Astrocyte of the hippocampus (primary cell): ENCODE data around the gene ASIP.
"Not testable (repeated sequence)": the region's sequence is repeated elsewhere in the genome, so short reads cannot be mapped to it uniquely, and the experiment has no call there.

Experiments used
- DNase-seq: peaks from one replicate; pipeline ENCODE4 v3.0.0; 2011; ENCODE audit warnings: low read depth, low spot score

ASIP gene

DNA sequence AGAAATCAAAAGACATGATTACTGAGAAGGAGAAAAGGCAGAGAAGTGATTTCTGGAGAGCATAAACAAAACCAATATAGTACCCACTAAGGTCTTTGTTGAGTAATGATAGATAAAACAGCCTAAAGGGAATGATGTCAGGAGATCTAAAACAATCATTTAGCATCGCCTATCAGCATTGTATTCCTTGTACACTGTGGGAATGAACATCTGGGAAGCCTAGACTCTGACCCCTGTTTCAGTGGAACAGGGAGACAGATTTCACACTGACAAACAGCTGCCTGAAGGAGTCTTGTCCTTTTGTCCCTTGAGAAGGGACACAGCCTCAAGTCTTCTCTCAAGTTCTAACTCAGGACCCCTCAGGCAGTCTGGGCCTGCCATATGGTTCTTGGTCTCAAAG lies 1.7 kb downstream of the ASIP start:
- no peak for DNase-seq

DNA sequence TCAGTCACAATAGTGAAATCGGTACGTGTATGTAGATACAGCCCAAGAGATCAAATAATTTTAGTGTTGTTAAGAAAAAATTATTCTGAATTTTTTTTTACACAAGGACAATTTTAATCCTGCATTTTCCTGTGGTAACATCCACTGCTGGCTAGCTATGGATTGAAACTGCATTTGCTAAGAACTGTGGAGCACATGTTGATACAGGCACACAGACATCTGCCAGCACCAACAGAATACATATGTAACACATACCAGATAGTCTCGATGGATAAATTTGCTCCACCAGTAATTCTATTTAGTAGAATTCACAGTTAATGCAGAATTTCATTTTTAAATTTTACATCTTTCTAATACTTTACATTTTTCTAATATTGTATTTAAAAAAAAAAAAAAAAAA lies 2.2 kb downstream of the ASIP start:
- no peak for DNase-seq

DNA sequence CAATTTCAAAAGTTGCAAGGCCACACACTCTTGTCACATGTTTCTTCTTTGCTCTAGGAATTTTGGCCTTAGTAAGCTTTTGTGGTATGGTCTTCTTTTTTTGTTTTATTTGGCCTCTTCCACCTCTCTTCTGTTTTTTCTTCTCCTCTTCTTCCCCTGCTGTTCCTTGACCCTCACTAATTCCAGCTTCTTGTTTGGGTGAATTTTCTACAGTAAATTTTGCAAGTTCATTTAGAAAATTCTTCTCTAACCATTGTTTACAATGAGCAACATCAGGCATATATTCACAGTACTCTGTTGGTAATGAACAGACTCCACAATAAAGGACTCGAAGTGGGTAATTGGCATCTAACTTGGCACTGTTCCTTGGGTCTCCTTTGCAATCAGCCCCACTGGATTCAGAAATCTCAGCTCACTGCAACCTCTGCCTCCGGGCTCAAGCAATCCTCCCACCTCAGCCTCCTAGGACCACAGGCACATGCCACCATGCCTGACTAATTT lies 5.0 kb downstream of the ASIP start:
- peak; percentile 21 for DNase-seq

DNA sequence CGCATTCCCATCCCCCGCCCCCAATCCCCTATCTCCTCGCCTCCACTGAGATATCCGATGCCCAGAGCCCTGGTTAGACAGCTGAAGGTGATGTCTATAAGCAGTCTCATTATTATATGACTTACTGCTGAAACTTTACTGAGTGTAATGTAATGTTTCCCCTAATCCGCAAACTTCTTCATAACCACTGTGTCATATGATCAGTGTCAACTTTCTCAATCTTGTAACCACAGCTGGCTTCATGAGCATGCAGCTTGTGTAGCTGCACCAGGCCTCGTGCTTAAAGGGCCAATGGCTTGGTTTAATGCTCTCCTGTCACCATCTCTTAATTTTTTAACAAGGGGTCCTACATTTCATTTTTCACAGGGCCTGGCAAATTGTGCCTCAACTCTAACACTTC lies 8.1 kb downstream of the ASIP start:
- peak; percentile 31 for DNase-seq

DNA sequence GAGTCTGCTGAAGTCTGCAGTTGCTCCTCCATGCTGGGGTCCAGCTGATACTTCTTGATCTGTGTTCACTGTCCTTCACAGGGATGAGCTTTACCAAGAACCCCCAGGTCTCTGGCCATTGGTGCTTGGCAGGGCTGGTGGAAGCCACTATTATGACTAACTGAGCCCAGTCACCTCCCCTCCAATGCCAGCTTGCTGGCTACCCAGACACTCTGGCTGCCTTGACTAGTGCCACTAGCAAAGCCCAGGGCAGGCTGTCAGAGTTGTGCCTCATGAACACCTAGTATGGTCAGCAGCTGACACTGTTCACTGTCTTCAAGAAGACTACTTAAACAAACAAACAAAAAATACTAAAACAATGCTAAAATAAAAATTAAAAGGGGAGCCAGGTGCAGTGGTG lies 8.8 kb downstream of the ASIP start:
- DNase-seq = no peak

DNA sequence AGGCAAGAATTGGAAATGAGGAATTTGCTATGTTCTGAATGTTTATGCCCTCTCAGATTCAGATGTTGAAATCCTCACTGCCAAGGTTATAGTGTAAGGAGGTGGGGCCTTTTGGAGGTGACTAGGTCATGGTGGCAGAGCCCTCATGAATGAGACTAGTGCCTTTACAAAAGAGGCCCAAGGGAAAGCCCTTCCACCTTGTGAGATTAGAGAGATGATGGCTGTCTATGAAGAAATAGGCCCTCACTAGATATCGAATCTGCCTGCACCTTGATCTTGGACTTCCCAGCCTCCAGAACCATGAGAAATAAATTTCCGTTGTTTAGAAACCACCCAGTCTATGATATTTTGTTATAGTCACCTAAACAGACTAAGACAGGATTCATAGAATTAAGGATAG lies 10.4 kb downstream of the ASIP start:
- no peak for DNase-seq

DNA sequence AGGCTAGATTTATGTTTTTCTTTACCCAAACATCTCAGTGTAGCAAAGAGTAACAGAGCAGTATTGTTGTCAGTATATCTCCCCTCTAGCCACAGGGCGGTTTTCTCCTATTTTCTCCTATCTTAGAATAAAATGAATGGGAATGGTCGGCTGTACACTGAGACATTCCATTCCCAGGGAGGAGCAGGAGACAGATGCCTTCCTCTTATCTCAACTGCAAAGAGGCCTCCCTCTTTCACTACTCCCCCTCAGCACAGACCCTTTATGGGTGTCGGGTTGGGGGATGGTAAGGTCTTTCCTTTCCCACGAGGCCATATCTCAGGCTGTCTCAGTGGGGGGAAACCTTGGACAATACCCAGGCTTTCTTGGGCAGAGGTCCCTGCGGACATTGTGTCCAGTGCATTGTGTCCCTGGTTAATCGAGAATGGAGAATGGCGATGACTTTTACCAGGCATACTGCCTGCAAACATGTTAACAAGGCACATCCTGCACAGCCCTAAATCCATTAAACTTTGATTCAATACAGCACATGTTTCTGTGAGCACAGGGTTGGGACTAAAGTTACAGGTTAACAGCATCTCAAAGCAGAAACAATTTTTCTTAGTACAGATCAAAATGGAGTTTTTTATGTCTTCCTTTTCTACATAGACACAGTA lies 11.3 kb downstream of the ASIP start:
- not testable (repeated sequence) for DNase-seq

DNA sequence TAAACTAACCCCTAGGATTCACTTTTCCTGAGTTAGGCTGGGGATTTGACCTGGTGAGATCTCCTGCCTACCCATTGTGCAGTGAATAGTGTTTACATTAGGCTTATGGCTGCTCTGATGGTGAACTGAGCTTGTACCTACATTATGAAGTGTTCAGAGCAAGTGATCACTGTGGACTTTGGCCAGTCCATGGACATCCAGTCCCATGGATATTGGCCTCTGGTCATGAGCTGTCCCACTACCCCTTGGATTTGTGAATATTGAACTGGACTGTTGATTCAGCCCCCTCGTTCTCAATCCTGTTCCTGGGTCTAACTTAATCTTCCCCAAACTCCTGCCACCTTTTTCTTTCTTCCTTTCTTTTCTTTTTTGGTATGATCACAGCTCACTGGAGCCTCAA lies 13.8 kb downstream of the ASIP start:
- DNase-seq = no peak

DNA sequence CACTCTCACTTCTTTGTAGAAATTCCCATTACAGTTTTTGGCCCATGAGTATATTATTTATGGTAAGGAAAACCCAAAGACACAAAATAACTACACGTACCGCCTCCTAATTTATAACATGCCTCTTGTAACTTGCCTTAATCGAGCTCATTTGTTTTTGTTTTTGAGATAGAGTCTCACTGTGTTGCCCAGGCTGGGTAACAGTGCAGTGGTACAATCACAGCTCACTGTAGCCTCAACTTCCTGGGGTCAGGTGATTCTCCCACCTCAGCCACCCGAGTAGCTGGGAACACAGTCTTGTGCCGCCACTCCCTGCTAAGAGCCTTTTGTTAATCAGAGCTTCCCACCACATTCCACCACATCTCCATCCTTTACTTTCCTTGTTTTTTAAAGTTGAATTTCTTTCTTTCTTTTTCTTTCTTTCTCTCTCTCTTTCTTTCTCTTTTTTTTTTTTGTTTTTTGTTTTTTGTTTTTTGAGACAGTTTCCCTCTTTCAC lies 15.5 kb downstream of the ASIP start:
- no peak for DNase-seq

DNA sequence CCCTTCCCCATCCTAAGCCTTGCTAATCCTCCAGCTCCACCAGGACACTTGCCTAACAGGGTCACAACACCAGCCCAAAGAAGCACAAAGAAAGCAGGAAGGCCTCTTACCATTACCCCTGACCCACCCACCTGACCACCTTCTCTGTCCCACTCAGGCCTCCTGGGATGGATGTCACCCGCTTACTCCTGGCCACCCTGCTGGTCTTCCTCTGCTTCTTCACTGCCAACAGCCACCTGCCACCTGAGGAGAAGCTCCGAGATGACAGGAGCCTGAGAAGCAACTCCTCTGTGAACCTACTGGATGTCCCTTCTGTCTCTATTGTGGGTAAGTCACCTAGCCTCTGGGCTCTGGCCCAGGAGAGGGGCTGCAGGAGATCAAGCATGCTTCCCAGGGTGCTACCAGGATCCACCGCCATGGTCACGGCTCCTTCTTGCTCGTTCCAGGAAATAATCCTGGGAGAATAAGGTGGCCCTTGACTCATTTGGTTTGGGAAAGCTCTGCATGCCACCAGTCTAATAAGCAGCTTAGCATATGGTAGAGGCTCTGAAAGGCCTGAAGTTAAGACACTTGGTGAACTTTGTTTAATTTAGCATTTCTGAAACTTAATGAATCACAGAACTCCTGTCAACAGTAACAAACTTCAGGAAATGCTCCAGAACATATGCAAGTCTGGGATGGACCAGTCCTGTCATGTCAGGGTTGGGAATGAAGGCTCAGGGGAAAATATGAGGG lies 19.2 kb downstream of the ASIP start:
- DNase-seq = no peak

DNA sequence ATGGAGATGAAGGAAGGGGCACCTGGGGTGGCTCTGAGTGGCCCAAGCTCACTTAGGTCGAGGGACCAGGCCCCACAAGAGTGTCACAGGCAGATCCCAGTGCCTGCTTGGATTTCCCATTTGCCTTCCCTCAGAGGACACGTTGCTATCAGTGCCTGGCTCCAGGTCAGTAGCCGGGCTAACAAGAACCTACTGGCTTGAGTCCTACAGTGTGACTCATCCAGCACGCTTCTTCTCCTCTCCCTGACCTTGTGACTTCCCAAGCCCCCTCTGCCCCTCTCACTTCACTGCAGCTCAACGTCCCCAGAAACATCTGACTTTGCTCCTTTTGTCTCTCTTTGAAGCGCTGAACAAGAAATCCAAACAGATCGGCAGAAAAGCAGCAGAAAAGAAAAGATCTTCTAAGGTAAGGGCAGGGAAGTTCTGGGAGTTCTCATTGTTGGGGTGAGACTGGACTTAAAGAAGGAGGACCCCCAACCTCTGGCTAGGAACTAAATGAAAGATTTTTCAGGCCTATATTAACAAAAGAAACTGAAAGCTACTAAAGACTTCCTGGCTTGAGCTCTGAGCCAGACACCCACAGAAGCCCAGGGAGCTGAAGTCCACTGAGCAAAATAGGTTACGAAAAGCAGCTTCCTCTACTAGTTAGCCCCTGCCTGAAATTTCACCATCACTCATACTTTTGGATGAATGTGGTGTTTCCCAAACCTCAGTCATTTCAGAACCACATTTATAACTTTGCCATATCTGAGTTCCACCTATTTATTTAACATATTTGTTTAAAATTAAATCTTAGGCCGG lies 21.5 kb downstream of the ASIP start:
- DNase-seq = peak; percentile 60

DNA sequence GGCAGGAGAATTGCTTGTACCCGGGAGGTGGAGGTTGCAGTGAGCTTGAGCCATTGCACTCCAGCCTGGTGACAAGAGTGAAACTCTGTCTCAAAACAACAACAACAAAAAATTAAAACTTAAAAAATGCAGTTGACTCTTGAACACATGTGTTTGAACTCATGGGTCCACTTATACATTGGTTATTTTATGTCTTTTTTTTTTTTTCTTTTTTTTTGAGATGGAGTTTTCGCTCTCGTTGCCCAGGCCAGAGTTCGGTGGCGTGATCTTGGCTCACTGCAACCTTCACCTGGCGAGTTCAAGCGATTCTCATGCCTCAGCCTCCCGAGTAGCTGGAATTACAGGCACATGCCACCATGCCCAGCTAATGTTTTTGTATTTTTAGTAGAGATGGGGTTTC lies 22.2 kb downstream of the ASIP start:
- DNase-seq = not testable (repeated sequence)

DNA sequence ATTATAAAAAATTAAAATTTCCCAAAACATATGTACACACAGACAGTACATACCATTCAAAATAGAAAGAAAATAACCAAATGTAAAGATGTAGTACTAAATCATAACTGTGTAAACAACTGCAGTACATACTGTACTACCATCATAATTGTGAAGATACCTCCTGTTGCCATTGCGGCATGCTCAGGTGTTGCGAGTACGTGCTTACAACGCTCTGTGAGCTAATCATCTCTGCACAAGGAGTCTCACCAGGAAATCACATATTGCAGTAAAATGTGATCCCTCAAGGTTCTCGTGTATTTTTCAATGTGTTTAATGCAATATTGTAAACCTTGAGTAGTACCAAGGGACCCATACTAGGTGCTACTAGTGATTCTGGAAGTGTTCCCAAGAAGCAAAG lies 22.9 kb downstream of the ASIP start:
- no peak for DNase-seq

DNA sequence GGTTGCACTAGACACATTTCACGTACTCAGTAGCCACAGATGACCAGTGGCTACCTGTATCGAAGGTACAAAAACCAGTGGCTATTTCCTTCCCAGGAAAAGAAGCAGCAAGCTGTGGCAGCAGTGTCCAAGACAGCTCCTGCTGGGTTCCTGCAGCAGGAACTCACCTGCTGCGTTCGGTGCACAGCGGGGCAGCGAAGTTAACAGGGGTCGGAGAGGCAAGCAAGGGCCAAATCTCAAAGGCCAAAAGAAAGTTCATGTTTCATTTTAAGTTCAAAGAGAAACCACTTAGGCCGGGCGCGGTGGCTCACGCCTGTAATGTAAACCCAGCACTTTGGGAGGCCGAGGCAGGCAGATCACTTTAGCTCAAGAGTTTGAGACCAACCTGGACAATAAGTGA lies 26.9 kb downstream of the ASIP start:
- DNase-seq = no peak

DNA sequence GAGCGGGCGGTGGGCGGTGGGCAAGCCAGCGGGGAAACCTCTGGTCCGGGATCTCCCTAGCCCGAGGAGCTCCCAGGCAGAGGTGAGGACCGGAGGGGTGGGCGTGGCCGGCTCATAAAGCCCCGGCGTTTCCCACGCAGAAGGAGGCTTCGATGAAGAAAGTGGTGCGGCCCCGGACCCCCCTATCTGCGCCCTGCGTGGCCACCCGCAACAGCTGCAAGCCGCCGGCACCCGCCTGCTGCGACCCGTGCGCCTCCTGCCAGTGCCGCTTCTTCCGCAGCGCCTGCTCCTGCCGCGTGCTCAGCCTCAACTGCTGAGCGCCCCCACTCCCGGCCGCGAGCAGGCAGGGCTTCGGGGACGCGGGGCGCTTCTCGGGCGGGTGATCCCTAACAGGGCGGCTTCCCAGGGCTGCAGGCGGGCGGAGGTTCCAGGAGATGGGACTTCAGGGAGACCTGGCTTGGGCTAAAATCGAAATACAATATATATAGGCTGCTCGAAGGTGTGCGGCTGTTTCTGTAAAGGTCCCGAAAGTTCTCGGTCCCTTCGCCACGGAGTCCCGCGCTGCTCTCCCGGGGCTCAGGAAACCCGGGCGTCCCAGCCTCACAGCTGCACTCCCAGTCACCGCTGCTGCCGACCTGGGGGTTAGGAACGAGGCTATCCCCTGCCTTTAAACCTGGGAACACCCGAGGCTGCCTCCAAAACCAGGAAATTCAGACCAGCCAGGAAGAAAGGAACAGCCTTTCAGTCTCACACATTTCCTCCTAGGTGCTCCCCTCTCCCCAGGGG lies 27.8 kb downstream of the ASIP start:
- DNase-seq = peak; percentile 59

DNA sequence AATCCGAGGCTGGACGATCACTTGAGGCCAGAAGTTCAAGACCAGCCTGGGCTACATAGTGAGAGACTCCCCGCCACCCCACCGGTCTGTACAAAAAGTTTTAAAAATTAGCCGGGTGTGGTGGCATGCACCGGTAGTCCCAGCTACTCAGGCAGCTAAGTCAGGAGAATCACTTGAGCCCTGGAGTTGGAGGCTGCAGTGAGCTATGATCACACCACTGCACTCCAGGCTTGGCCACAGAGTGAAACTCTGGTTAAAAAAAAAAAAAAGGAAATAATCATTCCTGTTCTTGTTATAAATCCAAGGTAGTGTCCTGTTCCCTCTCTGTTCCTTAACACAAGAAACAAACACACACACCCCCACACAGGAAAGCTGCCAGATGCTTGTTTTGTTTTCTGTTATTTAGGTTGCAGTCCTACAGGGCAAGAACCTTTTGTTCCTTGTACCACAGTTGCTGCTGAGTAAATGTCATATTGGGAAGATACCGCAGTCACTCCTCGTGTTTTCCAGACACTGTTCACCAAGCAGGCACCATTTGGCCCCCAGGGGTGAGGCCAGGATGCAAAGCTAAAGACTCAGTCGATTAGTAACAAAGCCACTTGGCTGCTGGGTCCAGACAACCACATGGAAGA lies 28.9 kb downstream of the ASIP start:
- DNase-seq = peak; percentile 63

DNA sequence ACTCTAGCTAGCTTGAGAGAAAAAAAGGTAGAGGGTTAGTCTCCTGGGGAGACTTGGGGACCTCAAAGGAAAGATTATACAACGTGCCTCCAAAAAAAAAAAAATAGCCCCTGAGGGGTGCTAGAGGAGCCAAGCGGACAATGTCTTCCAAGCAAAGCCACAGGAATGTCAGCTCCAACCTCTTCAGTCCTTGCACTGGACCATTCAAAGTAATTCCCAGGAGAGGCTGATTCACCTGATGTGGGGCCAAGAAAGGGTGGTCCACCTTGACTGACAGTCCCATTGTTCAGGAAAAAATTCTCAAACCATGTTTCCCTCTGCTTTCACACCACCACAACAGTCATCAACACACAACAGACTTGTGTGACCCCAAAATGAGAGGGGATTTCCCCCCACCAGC lies 30.7 kb downstream of the ASIP start:
- peak; percentile 92 for DNase-seq

DNA sequence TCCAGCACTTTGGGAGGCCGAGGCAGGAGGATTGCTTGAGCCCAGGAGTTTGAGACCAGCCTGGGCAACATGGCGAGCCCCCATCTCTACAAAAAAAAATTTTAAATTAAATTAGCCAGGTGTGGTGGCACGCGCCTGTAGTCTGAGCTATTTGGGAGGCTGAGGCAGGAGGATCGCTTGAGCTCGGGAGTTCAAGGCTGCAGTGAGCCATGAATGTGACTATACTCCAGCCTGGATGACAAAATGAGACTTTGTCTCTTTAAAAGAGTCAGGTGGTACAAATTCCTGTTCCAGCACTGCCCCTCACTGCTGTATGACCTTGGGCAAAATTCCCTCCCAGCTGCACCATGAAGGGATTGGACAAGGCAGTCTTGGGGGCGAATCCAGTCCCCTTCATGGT lies 33.5 kb downstream of the ASIP start:
- no peak for DNase-seq

DNA sequence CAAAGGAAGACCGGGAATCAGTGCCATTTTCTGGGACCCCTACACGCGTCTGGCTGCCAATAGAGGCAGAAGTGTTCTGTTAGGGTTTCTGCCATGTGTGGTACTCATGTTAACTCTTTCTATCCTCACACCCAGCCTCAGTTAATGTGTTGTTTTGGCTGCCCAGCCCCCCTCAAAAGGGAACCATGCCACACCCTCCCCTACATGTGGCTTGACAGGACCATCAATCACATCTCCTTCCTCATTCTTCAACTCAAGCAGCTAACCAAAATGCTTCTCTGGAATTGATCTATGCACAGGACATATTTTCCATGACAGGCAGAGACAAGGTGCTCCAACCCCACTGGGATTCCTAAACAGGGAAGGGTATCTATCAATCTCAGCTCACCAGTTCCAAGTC lies 40.0 kb downstream of the ASIP start:
- no peak for DNase-seq

DNA sequence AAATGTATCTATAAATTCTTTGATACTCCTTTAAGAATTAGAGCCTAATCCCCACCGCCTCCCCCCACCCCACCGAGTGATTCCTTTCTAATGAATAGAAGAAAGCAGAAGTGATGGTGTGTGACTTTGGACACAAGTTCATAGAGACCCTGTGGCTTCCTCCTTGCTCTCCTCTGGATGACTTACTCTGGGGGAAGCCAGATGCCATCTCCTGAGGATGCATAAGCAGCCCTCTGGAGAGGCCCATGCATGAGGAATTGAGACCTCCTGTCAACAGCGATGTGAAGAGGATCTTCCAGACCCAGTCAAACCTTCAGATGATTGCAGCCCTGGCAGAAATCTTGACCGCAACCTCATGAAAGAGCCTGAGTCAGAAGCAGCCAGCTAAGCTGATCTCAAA lies 40.8 kb downstream of the ASIP start:
- no peak for DNase-seq

DNA sequence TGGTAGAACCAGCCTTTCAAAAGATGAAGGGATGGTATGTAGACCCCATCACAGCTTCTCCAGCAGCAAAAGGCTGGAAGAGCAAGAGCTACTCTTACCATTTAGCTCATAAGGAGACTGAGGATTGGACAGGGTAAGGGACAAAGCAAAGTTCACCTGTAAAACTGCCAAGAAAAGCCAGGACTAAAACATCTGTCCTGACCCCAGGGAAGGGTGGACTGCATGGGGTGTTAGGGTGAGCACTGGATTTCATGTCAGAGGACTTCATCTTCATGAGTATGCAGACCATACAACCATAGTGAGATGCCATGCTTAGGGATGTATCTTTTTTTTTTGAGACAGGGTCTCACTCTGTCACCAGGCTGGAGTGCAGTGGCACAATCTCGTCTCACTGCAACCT lies 42.6 kb downstream of the ASIP start:
- no peak for DNase-seq
